Chondrocyte (in vitro differentiated cells): Measurements from ENCODE around the gene TINAGL1. TPM values are rescaled to one million over a fixed set of nuclear protein-coding genes. Genes with fewer than 3 reads are reported as not detected.
A peak's percentile ranks its signal among the peaks of the same experiment; 100 is the strongest.

Experiments used
- DNase-seq: peaks from one replicate; pipeline ENCODE4 v3.0.0; 2021; ENCODE audit warnings: mixed read lengths, low spot score
- H3K27ac Mint-ChIP-seq: one replicate; pipeline ENCODE4 v1.8.0; 2021; ENCODE audit warnings: mild to moderate bottlenecking, moderate library complexity, mixed read lengths; ENCODE audit not compliant: unreplicated experiment
- H3K27me3 Mint-ChIP-seq: 2 replicates; pipeline ENCODE4 v1.8.0; 2021; ENCODE audit warnings: low read depth, mixed read lengths
- H3K36me3 Mint-ChIP-seq: 2 replicates; pipeline ENCODE4 v1.8.0; 2021; ENCODE audit warnings: low read depth, mixed read lengths
- H3K4me1 Mint-ChIP-seq: 2 replicates; pipeline ENCODE4 v1.8.0; 2021; ENCODE audit warnings: low read depth, mild to moderate bottlenecking, mixed read lengths
- H3K4me3 Mint-ChIP-seq: one replicate; pipeline ENCODE4 v1.8.0; 2021; ENCODE audit warnings: mild to moderate bottlenecking, moderate library complexity, mixed read lengths; ENCODE audit not compliant: unreplicated experiment
- H3K9me3 Mint-ChIP-seq: 2 replicates; pipeline ENCODE4 v1.8.0; 2021; ENCODE audit warnings: low read depth, mixed read lengths
- CTCF ChIP-seq: fragments of 200-600 bp; sonication (generic); IDR thresholded peaks from 2 replicates; pipeline ENCODE4 v1.5.0; 2021; ENCODE audit warnings: antibody characterized with exemption, mild to moderate bottlenecking, moderate library complexity
- total RNA-seq: library from RNA; stranded (reverse); gene quantifications from 3 replicates; pipeline ENCODE4 v1.2.1, GENCODE V29; 2021

Gene TINAGL1
- total RNA-seq, 1 donor from 2014 or later: 154 TPM

GRCh38 chr1:31577515-31578192, 1.3 kb downstream of the TINAGL1 start:
- Mint-ChIP-seq H3K4me1 (peaks cover 39% of the 10 kb centered on the region), H3K36me3 (no peaks in the 10 kb centered on the region), H3K9me3 (no peaks in the 10 kb centered on the region), H3K4me3 (no peak overlapping the region), H3K27ac (no peak overlapping the region), H3K27me3 (no peaks in the 10 kb centered on the region)
- no peak for DNase-seq
- TF ChIP-seq CTCF: no peak

DNA sequence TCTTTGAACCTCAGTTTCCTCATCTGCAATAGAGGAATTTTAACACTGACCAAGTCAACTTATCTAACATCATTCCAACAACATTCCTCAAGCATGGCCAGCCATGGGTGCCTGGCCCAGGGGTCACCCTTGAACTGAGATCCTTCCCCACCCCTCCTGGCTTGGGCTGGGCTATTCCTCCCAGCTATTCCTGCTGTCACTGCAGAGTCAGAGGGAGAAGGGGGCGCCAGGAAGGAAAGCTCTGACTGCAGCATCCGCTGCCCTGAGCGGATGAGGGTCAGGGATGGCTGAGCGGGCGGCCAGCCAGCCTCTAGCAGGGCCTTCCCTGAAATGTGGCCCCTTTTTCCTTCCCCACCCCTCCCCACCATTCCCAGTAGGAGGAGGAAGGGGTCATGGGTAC, 3.1 kb downstream of the TINAGL1 start:
- TF ChIP-seq CTCF: no peak
- Mint-ChIP-seq H3K27me3 (no peaks in the 10 kb centered on the region), H3K4me3 (no peak overlapping the region), H3K4me1 (peaks cover 23% of the 10 kb centered on the region), H3K36me3 (peaks cover 3% of the 10 kb centered on the region), H3K27ac (no peak overlapping the region), H3K9me3 (no peaks in the 10 kb centered on the region)
- no peak for DNase-seq

DNA sequence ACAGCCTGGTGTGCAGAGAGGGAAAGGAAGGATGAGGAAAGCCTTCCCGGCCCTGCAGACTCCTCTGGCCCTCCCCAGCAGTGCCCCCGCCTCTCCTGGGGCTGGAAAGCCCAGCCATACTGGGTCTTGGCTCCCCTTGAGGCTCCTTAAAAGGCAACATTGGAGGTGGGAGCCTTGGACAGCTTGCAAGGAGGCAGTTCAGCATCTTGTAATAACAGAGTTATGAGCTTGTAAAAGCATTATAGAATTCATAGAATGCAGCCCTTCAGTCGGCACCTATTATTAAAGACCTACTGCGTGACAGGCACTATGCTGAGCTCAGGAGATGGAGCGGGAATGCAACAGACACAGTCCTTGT, 4.2 kb downstream of the TINAGL1 start:
- TF ChIP-seq CTCF: no peak
- no peak overlapping the region for H3K4me3 Mint-ChIP-seq
- peaks cover 5% of the 10 kb centered on the region for H3K36me3 Mint-ChIP-seq
- no peaks in the 10 kb centered on the region for H3K9me3 Mint-ChIP-seq
- H3K27ac Mint-ChIP-seq: no peak overlapping the region
- H3K4me1 Mint-ChIP-seq: peaks cover 20% of the 10 kb centered on the region
- no peak for DNase-seq
- H3K27me3 Mint-ChIP-seq: no peaks in the 10 kb centered on the region

- no peak for DNase-seq
- H3K4me3 Mint-ChIP-seq: peak overlapping the region; percentile 49
- no peak for TF ChIP-seq CTCF
- H3K36me3 Mint-ChIP-seq: peaks cover 5% of the 10 kb centered on the region
- H3K9me3 Mint-ChIP-seq: no peaks in the 10 kb centered on the region
- H3K4me1 Mint-ChIP-seq: peaks cover 17% of the 10 kb centered on the region
- no peaks in the 10 kb centered on the region for H3K27me3 Mint-ChIP-seq
- H3K27ac Mint-ChIP-seq: no peak overlapping the region
Observed at GRCh38 chr1:31580891-31581603, 4.7 kb downstream of the TINAGL1 start.

DNA sequence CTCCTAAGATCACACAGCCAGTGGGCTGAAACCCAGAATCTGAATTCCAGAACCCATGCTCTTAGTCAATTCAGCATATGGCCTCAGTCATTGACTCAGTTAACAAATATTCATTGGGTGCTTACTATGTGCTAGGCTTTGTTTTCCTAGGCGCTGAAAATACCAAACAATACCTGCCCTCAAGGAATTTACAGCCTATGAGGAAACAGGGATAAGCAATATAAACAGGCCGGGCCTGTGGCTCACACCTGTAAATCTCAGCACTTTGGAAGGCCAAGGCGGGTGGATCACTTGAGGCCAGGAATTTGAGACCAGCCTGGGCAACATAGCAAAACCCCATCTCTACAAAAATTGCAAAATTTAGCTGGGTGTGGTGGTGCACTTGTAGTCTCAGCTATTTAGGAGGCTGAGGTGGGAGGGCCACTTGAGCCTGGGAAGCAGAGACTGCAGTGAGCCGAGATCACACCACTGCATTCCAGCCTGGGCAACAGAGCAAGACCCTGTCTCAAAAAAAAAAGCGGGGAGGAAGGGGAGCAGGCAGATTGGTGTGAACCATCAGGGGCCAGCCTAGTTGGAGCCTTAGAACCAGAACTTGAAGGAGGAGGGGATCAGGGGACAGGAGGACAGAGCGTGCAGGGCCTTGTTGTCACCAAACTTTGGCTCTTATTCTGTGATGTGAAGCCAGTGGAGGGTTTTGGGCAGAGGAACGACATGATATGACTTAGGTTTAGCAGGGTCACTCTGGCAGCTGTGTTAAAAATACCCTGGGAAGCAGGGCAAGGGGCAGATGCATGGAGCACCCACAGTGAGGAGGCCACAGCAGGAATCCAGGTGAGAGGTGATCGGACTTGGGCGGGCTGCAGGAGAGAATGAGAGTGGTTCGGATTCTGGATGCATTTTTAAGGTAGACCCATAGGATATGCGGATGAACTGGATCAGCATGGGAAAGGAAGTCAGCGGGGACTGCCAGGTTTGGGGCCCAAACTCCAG, 5.8 kb downstream of the TINAGL1 start:
- H3K9me3 Mint-ChIP-seq: no peaks in the 10 kb centered on the region
- TF ChIP-seq CTCF: no peak
- DNase-seq: no peak
- peaks cover 11% of the 10 kb centered on the region for H3K4me1 Mint-ChIP-seq
- no peak overlapping the region for H3K4me3 Mint-ChIP-seq
- H3K27me3 Mint-ChIP-seq: no peaks in the 10 kb centered on the region
- peaks cover 5% of the 10 kb centered on the region for H3K36me3 Mint-ChIP-seq
- H3K27ac Mint-ChIP-seq: peak overlapping the region; percentile 74
